Naive thymus-derived CD4-positive, alpha-beta T cell (primary cell): ENCODE results near the gene ZDHHC18. TPM values are rescaled to one million over a fixed set of nuclear protein-coding genes. Genes with fewer than 3 reads are reported as not detected.

Experiments
- ATAC-seq: fragments of 150-1000 bp; cut with Tn5 transposase; 2 replicates; pipeline ENCODE4 v1.10.0; 2021; ENCODE audit warnings: mild to moderate bottlenecking, moderate library complexity
- CTCF ChIA-PET: fragments of 350-600 bp; sonication (Branson Sonifier 250); formaldehyde crosslinking; loops from one replicate; lab custom pipeline; 2021; ENCODE audit warnings: antibody characterized with exemption; lab: Charles Lee
- POLR2A ChIA-PET: fragments of 350-600 bp; sonication (Branson Sonifier 250); formaldehyde crosslinking; loops from one replicate; lab custom pipeline; 2021; ENCODE audit warnings: antibody characterized with exemption, inconsistent platforms; lab: Charles Lee
- DNase-seq, 9 donors: peaks; one replicate each; pipeline versions ENCODE4 v3.0.0 to v3.0.0-alpha.2; 2020 to 2022; ENCODE audit warnings: mixed read lengths in 1 of 9
- H3K27ac ChIP-seq: one replicate; pipeline ENCODE4 v1.7.0; 2013; ENCODE audit warnings: mild to moderate bottlenecking, low read depth, low read length, moderate library complexity
- H3K27me3 ChIP-seq, 2 donors: one replicate each; pipeline ENCODE4 v1.7.0; 2013; ENCODE audit warnings: low read length in 2 of 2, mild to moderate bottlenecking in 2 of 2, moderate library complexity in 2 of 2; ENCODE audit not compliant: control insufficient read depth in 2 of 2, insufficient read depth in 2 of 2
- H3K36me3 ChIP-seq, 3 experiments: 1 replicate in 2 of 3; 2 replicates in 1 of 3; pipeline ENCODE4 v1.7.0; 2013; ENCODE audit warnings: low read length in 3 of 3, mild to moderate bottlenecking in 3 of 3, moderate library complexity in 1 of 3; ENCODE audit not compliant: insufficient read depth in 3 of 3, control insufficient read depth in 2 of 3
- H3K4me1 ChIP-seq, 2 donors: one replicate each; pipeline ENCODE4 v1.7.0; 2013; ENCODE audit warnings: low read length in 2 of 2, mild to moderate bottlenecking in 2 of 2, moderate library complexity in 1 of 2; ENCODE audit not compliant: control insufficient read depth in 2 of 2, insufficient read depth in 2 of 2
- H3K4me3 ChIP-seq: 2 replicates; pipeline ENCODE4 v1.7.0; 2013; ENCODE audit warnings: mild to moderate bottlenecking, low read length
- H3K9me3 ChIP-seq, 3 experiments: 1 replicate in 2 of 3; 2 replicates in 1 of 3; pipeline ENCODE4 v1.7.0; 2013; ENCODE audit warnings: low read length in 3 of 3; ENCODE audit not compliant: control insufficient read depth in 2 of 3
- H3K27ac Mint-ChIP-seq, 9 donors: one replicate each; pipeline ENCODE4 v1.8.0; 2020 to 2022; ENCODE audit warnings: mixed read lengths in 9 of 9, mild to moderate bottlenecking in 8 of 9, moderate library complexity in 5 of 9, inconsistent platforms in 2 of 9
- H3K27me3 Mint-ChIP-seq, 5 donors: one replicate each; pipeline ENCODE4 v1.8.0; 2021 to 2022; ENCODE audit warnings: mixed read lengths in 5 of 5, mild to moderate bottlenecking in 1 of 5
- H3K36me3 Mint-ChIP-seq, 5 donors: one replicate each; pipeline ENCODE4 v1.8.0; 2020 to 2022; ENCODE audit warnings: mixed read lengths in 5 of 5, mild to moderate bottlenecking in 3 of 5, inconsistent platforms in 1 of 5
- H3K4me1 Mint-ChIP-seq, 7 donors: one replicate each; pipeline ENCODE4 v1.8.0; 2020 to 2022; ENCODE audit warnings: mixed read lengths in 7 of 7, mild to moderate bottlenecking in 3 of 7, inconsistent platforms in 1 of 7
- H3K4me3 Mint-ChIP-seq, 10 donors: one replicate each; pipeline ENCODE4 v1.8.0; 2020 to 2022; ENCODE audit warnings: mild to moderate bottlenecking in 10 of 10, mixed read lengths in 10 of 10, moderate library complexity in 6 of 10, inconsistent platforms in 2 of 10
- H3K9me3 Mint-ChIP-seq, 11 donors: one replicate each; pipeline ENCODE4 v1.8.0; 2020 to 2022; ENCODE audit warnings: mixed read lengths in 11 of 11, mild to moderate bottlenecking in 4 of 11, inconsistent platforms in 1 of 11, moderate library complexity in 1 of 11
- intact Hi-C, 2 donors: fragments of 100-400 bp; cut with micrococcal nuclease; formaldehyde crosslinking; loops; one replicate each; pipeline ENCODE4 v1.15.1; 2023
- polyA plus RNA-seq, 2 donors: library from polyadenylated mRNA; unstranded; fragments of 300-500 nt; fragmentation: Illumina TruSeq; gene quantifications; one replicate each; pipeline ENCODE4 v1.2.3, GENCODE V29; 2021
- total RNA-seq, 6 experiments: library from RNA in 5 of 6; stranded (reverse) in 5 of 6; gene quantifications; 1 replicate in 5 of 6; 2 replicates in 1 of 6; pipeline ENCODE4 v1.2.3 and lab custom pipeline; 2021 to 2026

ZDHHC18 gene
- total and polyA plus RNA-seq, 7 experiments from 2014 or later: 3.1 to 72.4 (median 38.8) TPM

DNA sequence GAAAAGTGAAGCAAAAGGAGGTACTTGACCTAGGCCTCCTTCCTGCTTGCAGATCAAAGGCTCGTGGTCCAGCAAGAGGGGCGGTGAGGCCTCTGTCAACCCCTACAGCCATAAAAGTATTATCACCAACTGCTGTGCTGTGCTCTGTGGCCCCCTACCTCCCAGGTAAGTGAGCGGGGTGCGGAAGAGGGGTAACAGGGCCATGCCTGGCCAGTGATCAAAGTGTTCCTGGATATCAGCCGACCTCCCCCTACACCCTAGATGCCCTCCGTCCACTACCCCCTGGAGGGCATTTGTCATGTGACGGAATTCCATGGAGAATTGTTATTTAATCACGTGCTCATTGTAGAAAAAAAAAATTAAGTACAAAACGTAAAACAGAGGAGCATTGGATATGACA, 26.2 kb downstream of the ZDHHC18 start:
- peaks cover 0 to 16% (median 0%) of the 10 kb centered on the region in 7 donors for H3K4me1 Mint-ChIP-seq
- intact Hi-C loops: loop anchor here (1.0 kb wide), 2 partner anchors 13 to 26 kb away; no protein-coding TSS in a partner anchor
- ATAC-seq: no peak

GRCh38 chr1:26853156-26853555, 26.7 kb downstream of the ZDHHC18 start:
- peak; percentile 64 to 85 (median 74) for DNase-seq
- ChIA-PET CTCF (interaction anchor here (0.6 kb wide), 1 partner anchor 204 kb away, joined by 5 read pairs; no protein-coding TSS in a partner anchor), POLR2A (no interaction called here)
- Histone ChIP-seq H3K4me3 (no peak overlapping the region), H3K36me3 (peaks cover 17 to 99% (median 42%) of the 10 kb centered on the region in 3 experiments), H3K27me3 (no peaks in the 10 kb centered on the region), H3K9me3 (no peaks in the 10 kb centered on the region), H3K27ac (no peak overlapping the region), H3K4me1 (no peaks in the 10 kb centered on the region)
- peaks cover 12 to 42% (median 23%) of the 10 kb centered on the region in 5 donors for H3K36me3 Mint-ChIP-seq
- H3K4me3 Mint-ChIP-seq: no peak overlapping the region
- no peaks in the 10 kb centered on the region for H3K9me3 Mint-ChIP-seq
- ATAC-seq: peak; percentile 89
- H3K27me3 Mint-ChIP-seq: no peaks in the 10 kb centered on the region
- H3K27ac Mint-ChIP-seq: peak overlapping the region in 1 of 9 donors; percentile 20
- intact Hi-C loops: loop anchor here (1.0 kb wide), 2 partner anchors 12 to 25 kb away; no protein-coding TSS in a partner anchor
- peaks cover 0 to 16% (median 0%) of the 10 kb centered on the region in 7 donors for H3K4me1 Mint-ChIP-seq

More for the DNA sequence above, 26.2 kb downstream of the ZDHHC18 start:
- Mint-ChIP-seq H3K4me3 (no peak overlapping the region), H3K27me3 (no peaks in the 10 kb centered on the region), H3K9me3 (no peaks in the 10 kb centered on the region), H3K27ac (no peak overlapping the region), H3K36me3 (peaks cover 14 to 45% (median 23%) of the 10 kb centered on the region in 5 donors)
- no peak for DNase-seq
- ChIA-PET CTCF (no interaction called here), POLR2A (no interaction called here)
- Histone ChIP-seq H3K4me3 (no peak overlapping the region), H3K27me3 (no peaks in the 10 kb centered on the region), H3K4me1 (no peaks in the 10 kb centered on the region), H3K27ac (no peak overlapping the region), H3K9me3 (no peaks in the 10 kb centered on the region), H3K36me3 (peaks cover 17 to 99% (median 42%) of the 10 kb centered on the region in 3 experiments)

- Histone ChIP-seq H3K27me3 (no peaks in the 10 kb centered on the region), H3K4me3 (no peak overlapping the region), H3K9me3 (no peaks in the 10 kb centered on the region), H3K4me1 (no peaks in the 10 kb centered on the region), H3K27ac (no peak overlapping the region), H3K36me3 (peaks cover 17 to 95% (median 39%) of the 10 kb centered on the region in 3 experiments)
- Mint-ChIP-seq H3K27ac (no peak overlapping the region), H3K36me3 (peaks cover 12 to 42% (median 23%) of the 10 kb centered on the region in 5 donors), H3K4me3 (no peak overlapping the region), H3K4me1 (peaks cover 0 to 16% (median 0%) of the 10 kb centered on the region in 7 donors), H3K9me3 (no peaks in the 10 kb centered on the region), H3K27me3 (no peaks in the 10 kb centered on the region)
- ChIA-PET CTCF (interaction anchor here (0.6 to 1.3 kb wide), 2 partner anchors 205 to 251 kb away, joined by 3 to 5 read pairs; no protein-coding TSS in a partner anchor), POLR2A (interaction anchor here (0.6 to 3.8 kb wide), 2 partner anchors 12 to 383 kb away, joined by 3 to 14 read pairs; no protein-coding TSS in a partner anchor)
- intact Hi-C loops: loop anchor here (1.0 kb wide), 2 partner anchors 12 to 25 kb away; no protein-coding TSS in a partner anchor
- ATAC-seq: no peak
- DNase-seq: no peak
Observed at GRCh38 chr1:26853600-26853999, 27.1 kb downstream of the ZDHHC18 start.

DNA sequence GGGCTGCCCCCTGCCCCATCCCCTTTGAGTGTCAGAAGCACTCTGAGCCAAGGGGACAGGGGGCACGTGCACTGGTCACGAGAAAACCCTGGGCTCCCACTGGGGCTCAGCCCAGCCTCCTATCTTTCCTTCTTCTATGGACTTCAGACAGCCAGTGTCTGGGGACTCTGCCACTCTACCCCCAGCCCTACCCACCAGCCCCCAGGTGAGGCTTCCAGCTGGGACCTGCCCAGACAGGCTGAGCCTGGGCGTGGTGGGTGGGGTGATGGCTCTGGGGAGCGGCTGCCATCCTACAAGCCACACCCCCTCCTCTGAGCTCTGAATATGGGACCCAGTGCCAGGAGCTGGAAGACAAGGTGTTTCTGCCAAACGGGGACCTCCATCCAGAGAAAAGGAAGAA, 28.4 kb downstream of the ZDHHC18 start:
- ATAC-seq (no peak), DNase-seq (no peak)
- Histone ChIP-seq H3K27me3 (no peaks in the 10 kb centered on the region), H3K4me3 (no peak overlapping the region), H3K4me1 (no peaks in the 10 kb centered on the region), H3K36me3 (peaks cover 12 to 82% (median 35%) of the 10 kb centered on the region in 3 experiments), H3K9me3 (no peaks in the 10 kb centered on the region), H3K27ac (no peak overlapping the region)
- Mint-ChIP-seq H3K36me3 (peaks cover 11 to 37% (median 23%) of the 10 kb centered on the region in 5 donors), H3K27me3 (no peaks in the 10 kb centered on the region), H3K4me1 (peaks cover 0 to 16% (median 0%) of the 10 kb centered on the region in 7 donors), H3K4me3 (no peak overlapping the region), H3K9me3 (no peaks in the 10 kb centered on the region), H3K27ac (no peak overlapping the region)
- intact Hi-C loops: no loop called here
- ChIA-PET POLR2A (interaction anchor here (1.0 to 3.8 kb wide), 2 partner anchors 10 to 26 kb away, joined by 3 to 14 read pairs; no protein-coding TSS in a partner anchor), CTCF (interaction anchor here (0.6 to 1.8 kb wide), 5 partner anchors 14 to 252 kb away, joined by 3 to 4 read pairs (median 3); partner anchors contain the start of gene PIGV)

DNA sequence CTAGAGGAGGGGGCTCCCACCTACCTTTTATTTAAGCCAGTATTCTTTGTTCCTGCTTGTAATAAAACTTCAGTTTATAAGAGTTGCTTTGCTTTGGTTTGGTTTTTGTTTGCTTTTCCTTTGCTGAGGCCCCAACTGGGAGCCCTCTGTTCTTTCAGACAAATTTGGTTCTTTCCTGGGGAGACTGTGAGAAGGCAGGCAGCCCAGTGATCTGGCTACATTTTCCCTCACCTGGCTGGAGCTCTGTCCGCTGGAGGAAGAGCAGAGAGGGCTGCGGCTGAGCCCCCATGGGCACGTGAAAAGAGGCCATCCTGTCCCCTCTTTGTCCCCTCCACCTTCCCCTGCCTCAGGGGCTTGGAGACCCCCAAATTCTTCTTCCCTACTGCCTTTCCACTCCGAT, 29.1 kb downstream of the ZDHHC18 start:
- peaks cover 10 to 31% (median 21%) of the 10 kb centered on the region in 5 donors for H3K36me3 Mint-ChIP-seq
- H3K4me3 ChIP-seq: no peak overlapping the region
- H3K4me1 ChIP-seq: no peaks in the 10 kb centered on the region
- peak overlapping the region in 2 of 9 donors; percentile 27 to 46 for H3K27ac Mint-ChIP-seq
- H3K4me3 Mint-ChIP-seq: no peak overlapping the region
- ATAC-seq: no peak
- no peaks in the 10 kb centered on the region for H3K9me3 Mint-ChIP-seq
- intact Hi-C loops: no loop called here
- no peaks in the 10 kb centered on the region for H3K9me3 ChIP-seq
- H3K27me3 Mint-ChIP-seq: no peaks in the 10 kb centered on the region
- H3K36me3 ChIP-seq: peaks cover 5 to 74% (median 28%) of the 10 kb centered on the region in 3 experiments
- no peak overlapping the region for H3K27ac ChIP-seq
- no peaks in the 10 kb centered on the region for H3K27me3 ChIP-seq
- ChIA-PET CTCF (interaction anchor here (0.6 to 1.8 kb wide), 7 partner anchors 14 to 72 kb away, joined by 3 to 7 read pairs (median 3); no protein-coding TSS in a partner anchor), POLR2A (interaction anchor here (0.7 to 3.8 kb wide), 3 partner anchors 9 to 26 kb away, joined by 3 to 14 read pairs (median 3); no protein-coding TSS in a partner anchor)
- DNase-seq: no peak
- peaks cover 0 to 16% (median 0%) of the 10 kb centered on the region in 7 donors for H3K4me1 Mint-ChIP-seq

DNA sequence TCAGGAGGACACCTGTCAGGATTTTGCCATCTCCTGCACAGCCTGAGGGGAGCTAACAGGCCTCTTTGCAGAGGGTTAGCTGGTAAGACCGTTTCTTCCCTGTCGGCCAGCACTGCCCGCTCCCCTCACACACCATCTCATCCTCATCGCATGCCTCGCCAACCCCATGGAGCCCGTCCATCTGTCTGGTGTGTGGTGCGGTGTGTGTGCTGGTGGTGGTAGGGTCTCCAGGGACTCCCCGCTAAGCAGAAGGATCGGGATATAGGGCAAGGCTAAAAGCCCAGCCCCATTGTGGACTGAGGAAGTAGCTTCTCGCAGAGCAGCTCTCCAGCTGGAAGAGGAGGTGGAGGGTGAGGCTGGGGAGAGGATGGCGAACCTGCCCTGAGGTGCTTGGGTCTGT, 29.7 kb downstream of the ZDHHC18 start:
- Mint-ChIP-seq H3K9me3 (no peaks in the 10 kb centered on the region), H3K36me3 (peaks cover 10 to 26% (median 17%) of the 10 kb centered on the region in 5 donors), H3K4me1 (peaks cover 0 to 16% (median 0%) of the 10 kb centered on the region in 7 donors), H3K27ac (peak overlapping the region in 1 of 9 donors; percentile 46), H3K4me3 (no peak overlapping the region), H3K27me3 (no peaks in the 10 kb centered on the region)
- Histone ChIP-seq H3K36me3 (peaks cover 5 to 69% (median 23%) of the 10 kb centered on the region in 3 experiments), H3K27ac (no peak overlapping the region), H3K4me1 (no peaks in the 10 kb centered on the region), H3K4me3 (no peak overlapping the region), H3K9me3 (no peaks in the 10 kb centered on the region), H3K27me3 (no peaks in the 10 kb centered on the region)
- ATAC-seq (no peak), DNase-seq (no peak)
- ChIA-PET CTCF (interaction anchor here (0.6 to 1.8 kb wide), 7 partner anchors 13 to 71 kb away, joined by 3 to 7 read pairs (median 3); no protein-coding TSS in a partner anchor), POLR2A (interaction anchor here (0.7 to 3.8 kb wide), 4 partner anchors 9 to 44 kb away, joined by 3 to 14 read pairs (median 3); partner anchors contain the start of gene GPATCH3)
- intact Hi-C loops: no loop called here
